GM19043 (cell line): ENCODE results near the gene SLX9.
"Not testable (repeated sequence)": the region's sequence is repeated elsewhere in the genome, so short reads cannot be mapped to it uniquely, and the experiment has no call there.

Experiments used
- ATAC-seq: cut with Tn5 transposase; IDR thresholded peaks from one replicate; pipeline ENCODE4 v1.9.1; 2021; ENCODE audit warnings: low read depth; ENCODE audit not compliant: unreplicated experiment

The SLX9 gene

GRCh38 chr21:45014747-45015468, 75.1 kb downstream of the SLX9 start:
- no peak for ATAC-seq

- ATAC-seq: no peak
Measured at GRCh38 chr21:45015469-45015860, 75.6 kb downstream of the SLX9 start.

DNA sequence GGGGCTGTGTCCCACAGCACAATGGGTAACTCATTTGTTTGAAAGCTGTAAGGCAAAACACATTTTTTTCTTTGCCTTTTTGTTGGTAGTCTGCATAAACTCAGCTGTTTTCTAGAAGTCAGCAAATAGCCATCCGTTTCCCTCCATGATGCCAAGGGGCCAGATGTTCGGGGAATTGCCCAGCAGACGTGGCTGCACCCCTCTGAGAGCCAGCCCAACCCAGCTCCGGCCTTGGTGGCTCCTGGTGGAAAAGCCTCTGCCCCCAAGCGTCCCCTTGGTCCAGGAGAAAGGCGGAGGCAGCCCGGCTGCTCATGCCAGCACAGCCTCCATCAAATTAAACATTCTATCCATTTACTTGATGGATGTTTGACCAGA, 76.2 kb downstream of the SLX9 start:
- ATAC-seq: no peak

- ATAC-seq: no peak
Measured at GRCh38 chr21:45016406-45017038, 76.7 kb downstream of the SLX9 start.

DNA sequence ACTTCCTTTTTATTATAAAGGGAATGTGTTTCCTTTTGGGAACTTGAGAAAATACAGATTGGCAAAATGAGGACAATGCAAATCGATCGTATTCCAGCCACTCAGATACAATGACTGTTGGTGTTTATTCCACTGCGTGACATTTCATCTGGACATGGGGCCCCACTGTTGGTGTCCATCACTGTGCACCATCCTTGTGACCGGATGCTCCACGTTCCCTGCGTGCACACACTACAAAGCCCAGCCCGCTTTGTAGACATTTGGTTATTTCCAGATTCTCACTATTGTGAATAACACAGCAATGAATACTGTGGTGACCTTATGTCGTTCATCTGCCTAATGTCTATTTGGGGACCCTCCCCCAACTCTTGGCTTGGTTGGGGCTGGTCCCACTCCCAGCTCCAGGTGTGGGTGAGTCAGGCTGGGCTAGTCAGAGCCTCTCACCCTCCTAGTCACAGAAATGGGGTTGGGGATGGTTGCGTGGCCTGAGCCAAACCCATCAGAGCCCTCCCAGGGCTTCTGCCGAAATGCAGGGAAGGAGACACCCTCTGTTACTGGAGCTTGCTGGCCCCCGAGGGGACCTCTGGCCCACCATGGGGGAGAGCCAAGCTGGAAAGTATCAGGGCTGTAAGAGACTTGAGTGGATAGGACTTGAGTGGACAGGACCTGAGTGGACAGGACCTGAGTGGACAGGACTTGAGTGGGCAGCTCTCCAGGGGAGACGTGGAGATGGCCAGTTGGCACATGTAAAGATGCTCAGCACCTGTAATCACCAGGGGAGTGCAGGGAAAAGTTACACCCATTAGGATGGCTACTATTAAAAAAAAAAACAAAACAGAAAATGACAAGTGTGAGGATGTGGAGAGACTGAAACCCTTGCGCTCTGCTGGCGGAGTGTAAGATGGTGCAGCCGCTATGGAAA, 77.5 kb downstream of the SLX9 start:
- ATAC-seq: no peak

DNA sequence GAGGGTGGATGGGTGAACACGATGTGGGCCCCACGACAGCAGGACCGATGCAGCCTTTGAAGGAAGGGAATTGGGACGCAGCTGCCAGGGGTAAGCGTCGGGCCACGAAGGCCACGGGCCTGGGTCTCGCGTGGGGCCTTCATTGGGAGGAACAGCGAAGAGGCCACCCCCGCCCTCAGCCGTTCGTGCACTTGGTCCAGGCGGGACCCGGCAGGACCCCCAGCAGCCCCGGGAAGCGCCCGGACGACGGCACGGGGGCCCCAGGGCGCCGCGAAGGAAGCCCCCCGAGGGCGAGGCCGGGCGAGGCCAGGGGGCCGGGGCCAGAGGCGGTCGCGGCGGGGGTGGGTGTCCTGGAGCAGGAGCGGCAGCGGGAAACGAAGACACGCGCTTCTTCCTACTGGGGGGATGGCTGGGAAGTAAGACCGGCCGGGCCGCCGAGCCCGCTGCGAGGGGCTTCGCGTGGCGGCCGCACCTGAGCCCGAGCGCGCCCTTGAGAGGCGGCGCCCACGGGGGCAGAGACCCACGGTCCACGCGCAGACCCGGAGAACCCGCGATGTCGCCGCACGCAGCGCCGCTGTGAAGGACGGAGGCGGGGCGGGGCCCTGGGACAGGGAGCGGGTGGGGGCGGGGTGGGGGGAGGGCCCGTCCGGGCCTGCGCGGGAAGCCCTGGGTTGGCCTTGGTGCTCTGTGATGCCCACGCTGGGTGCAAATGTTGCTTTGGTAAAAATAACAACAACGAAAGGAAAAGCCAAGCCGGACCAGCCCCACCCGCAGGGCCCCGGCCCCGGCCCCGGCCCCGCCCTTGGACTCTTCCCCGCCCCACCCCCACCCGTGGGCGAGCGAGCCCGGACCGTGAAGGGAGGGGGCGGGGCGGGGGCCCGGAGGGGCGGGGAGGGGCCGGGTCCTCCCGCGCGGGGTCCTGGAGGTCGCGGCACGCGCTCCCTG, 78.6 kb downstream of the SLX9 start:
- ATAC-seq: no peak

- ATAC-seq: no peak
Measured at GRCh38 chr21:45019076-45019886, 79.5 kb downstream of the SLX9 start.

GRCh38 chr21:45019887-45020537, 80.2 kb downstream of the SLX9 start:
- ATAC-seq: no peak

DNA sequence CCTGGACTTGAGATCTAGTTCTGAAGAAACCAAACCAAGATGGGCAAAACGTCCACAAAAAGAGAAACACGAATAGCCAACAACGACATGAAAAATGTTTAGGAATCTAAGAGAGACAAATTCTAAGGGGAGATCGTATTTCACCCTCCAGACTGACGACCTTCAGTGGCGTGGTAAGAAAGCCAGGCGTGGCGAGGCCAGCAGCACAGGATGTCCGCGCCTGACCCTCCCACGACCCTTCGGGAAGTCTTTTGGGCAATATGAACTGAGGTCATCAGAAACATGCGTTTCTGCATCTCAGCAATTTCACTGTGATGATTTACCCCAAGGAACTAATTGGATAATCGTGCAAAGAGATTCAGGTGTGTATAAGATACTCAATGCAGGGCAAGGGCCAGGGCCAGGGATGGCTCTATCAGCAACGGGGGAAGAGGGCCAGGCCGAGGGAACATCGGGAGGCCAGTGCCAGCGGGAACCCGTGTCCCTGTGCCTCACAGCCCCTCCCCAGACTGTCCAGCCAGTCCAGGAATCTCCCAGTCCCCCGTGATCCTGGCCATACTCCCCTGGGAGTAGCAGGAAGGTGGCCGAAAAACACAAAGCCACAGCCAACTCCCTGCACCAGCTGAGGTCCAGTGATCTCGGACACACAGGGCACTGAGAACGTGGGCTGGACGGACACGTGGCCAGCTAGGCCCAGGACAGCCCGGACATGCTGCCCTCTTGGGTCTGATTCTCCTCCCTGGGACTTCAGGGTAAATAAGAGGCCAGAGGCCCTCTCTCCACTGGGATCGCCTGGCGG, 81.0 kb downstream of the SLX9 start:
- no peak for ATAC-seq

DNA sequence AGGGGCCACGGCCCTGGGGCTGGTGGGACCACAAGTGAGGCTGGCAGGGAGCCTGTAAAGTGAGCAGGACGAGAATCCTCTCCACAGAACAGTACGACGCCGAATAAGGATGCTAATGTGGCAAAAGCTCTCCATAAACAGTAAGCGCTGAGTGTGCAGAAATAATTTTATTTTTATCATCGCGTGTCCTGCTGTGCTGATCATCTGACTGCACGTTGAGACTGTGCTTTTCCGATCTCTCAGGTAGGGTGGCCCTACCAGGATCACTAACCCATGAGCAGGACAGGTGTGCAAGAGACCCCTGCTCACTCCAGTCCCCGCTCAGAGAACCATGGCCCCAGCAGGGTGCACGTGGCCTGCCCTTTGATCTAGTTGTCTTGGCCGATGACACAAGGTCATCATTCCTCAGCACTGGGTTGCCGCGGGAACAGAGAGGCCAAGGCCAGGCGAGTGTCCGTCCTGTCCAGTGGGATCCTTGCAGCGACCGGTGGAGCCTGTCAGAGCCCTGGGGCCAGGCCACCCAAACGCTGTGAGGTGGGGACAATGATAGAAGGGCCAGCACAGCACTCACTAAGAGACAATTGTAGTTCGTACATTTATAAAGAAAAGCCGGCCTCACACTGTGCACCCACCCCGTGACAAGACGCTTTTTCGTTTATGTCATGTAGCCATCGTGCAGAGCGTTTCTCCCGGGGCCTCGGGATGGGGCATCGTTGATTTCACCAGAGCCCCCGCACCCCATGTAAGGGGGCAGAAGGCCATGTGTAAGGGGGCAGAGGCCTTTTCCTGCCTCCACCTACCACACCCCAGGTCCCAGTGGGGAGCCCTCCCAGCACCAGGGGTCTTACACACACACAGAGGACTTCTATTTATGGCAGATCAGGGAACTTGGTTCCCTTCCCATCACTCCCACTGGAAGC, 81.9 kb downstream of the SLX9 start:
- no peak for ATAC-seq

GRCh38 chr21:45022348-45022675, 82.5 kb downstream of the SLX9 start:
- ATAC-seq: no peak

DNA sequence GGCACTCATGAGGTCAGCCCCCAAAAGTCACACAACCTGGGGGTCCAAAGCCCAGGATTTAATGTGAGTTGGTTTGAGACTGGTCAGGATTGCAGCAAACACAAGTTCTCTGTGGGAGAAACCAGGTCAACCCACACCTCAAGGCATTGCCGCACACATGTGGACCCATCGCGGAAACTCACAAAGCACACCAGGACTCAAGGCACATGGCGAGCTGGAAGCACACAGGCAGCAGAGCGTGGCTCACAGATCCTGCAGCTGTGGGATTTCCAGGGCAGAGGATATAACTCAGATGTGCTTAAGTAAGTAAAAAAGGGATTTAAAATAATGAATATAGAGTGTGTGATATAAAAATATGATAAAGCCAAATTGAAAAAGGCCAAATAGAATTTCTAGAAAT, 82.9 kb downstream of the SLX9 start:
- ATAC-seq: no peak

DNA sequence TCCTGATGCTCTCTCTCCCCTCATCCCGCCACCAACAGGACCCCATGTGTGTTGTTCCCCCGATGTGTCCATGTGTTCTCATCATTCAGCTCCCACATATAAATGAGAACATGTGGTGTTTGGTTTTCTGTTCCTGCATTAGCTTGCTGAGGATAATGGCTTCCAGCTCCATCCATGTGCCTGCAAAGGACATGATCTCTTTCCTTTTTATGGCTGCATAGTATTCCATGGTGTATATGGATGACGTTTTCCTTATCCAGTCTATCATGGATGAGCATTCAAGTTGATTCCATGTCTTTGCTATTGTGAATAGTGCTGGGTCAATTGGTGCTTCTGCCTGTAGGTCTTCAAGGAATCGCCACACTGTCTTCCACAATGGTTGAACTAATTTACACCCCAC, 84.7 kb downstream of the SLX9 start:
- not testable (repeated sequence) for ATAC-seq

- ATAC-seq: no peak
Measured at GRCh38 chr21:45026066-45026745, 86.4 kb downstream of the SLX9 start.
